Measurements from ENCODE around the gene LIMCH1. TPM values are rescaled to one million over a fixed set of nuclear protein-coding genes. Genes with fewer than 3 reads are reported as not detected.

Gene LIMCH1
- total RNA-seq, 1 experiment from 2014 or later = 3.3 TPM

DNA sequence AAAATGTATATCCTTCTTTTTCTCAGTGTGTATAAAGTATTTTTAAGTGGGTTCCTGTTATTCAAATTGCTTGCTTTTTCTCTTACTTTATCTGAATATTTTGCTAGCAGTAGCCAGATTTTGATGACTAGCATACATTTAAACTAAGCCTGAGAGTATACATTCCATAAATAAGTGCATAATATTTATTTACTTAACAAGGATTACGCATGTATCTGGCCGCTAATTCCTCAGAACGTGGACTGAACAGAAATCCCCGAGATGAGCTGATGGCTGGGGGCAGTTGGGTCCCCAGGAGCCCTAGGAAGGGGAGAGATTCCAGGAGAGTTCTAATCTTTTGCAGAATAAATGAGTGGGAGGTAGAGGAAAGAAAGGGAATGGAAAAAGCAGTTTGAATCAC, 119.6 kb downstream of the LIMCH1 start:
- Histone ChIP-seq H3K9me3 (ENCODE audit: control insufficient read depth, low read depth, low read length) (no peaks in the 10 kb centered on the region), H3K14ac (ENCODE audit: insufficient read depth, low read length) (no peak overlapping the region), H3K27ac (ENCODE audit: insufficient read length, low read depth, low read length) (no peak overlapping the region), H2BK20ac (ENCODE audit: low read depth, low read length, poor library complexity, severe bottlenecking) (no peak overlapping the region), H3K23ac (ENCODE audit: insufficient read length, low read depth, low read length) (no peak overlapping the region), H2BK12ac (ENCODE audit: insufficient read length, low read depth, low read length) (no peak overlapping the region), H3K56ac (ENCODE audit: insufficient read length, low read depth, low read length) (no peak overlapping the region), H3K27me3 (ENCODE audit: insufficient read depth, low read length) (no peaks in the 10 kb centered on the region), H2AFZ (ENCODE audit: low read length) (no peak overlapping the region), H3K9ac (ENCODE audit: extremely low read depth, insufficient read length, low read length) (no peak overlapping the region), H3T11ph (ENCODE audit: low read length) (no peak overlapping the region), H3K4me2 (ENCODE audit: insufficient read depth, insufficient read length, low read length) (no peak overlapping the region), H2BK5ac (ENCODE audit: insufficient read length, low read length) (no peak overlapping the region), H3K4me1 (ENCODE audit: insufficient read depth, low read length) (no peaks in the 10 kb centered on the region), H3K79me1 (ENCODE audit: insufficient read depth, low read depth, low read length, poor library complexity, severe bottlenecking) (no peaks in the 10 kb centered on the region), H3K18ac (ENCODE audit: insufficient read length, low read depth, low read length) (no peak overlapping the region), H3K23me2 (ENCODE audit: insufficient read length, low read depth, low read length, poor library complexity, severe bottlenecking) (no peaks in the 10 kb centered on the region), H4K20me1 (ENCODE audit: control insufficient read depth, insufficient read depth, insufficient read length) (no peaks in the 10 kb centered on the region), H4K91ac (ENCODE audit: insufficient read length, low read depth, low read length) (no peak overlapping the region), H2BK15ac (ENCODE audit: low read depth, low read length) (no peak overlapping the region), H2BK120ac (ENCODE audit: low read depth, low read length, poor library complexity, severe bottlenecking) (no peak overlapping the region), H4K8ac (replicated peaks; ENCODE audit: insufficient read length, low read depth, low read length) (no peak overlapping the region), H3K4ac (ENCODE audit: low read depth, low read length) (no peak overlapping the region), H4K5ac (ENCODE audit: insufficient read length, low read depth, low read length) (no peak overlapping the region), H3K79me2 (ENCODE audit: insufficient read depth, low read length) (no peaks in the 10 kb centered on the region), H2AK5ac (ENCODE audit: insufficient read length, low read length) (no peak overlapping the region)
- Mint-ChIP-seq H3K9me3 (no peaks in the 10 kb centered on the region), H3K4me3 (no peak overlapping the region), H3K36me3 (ENCODE audit: insufficient read depth in 1 of 3, low read depth in 3 of 3) (no peaks in the 10 kb centered on the region), H3K27ac (no peak overlapping the region), H3K4me1 (peaks cover 4 to 7% of the 10 kb centered on the region in 2 experiments; a peak in 3 of 4 replicates), H3K27me3 (ENCODE audit: low read depth) (no peaks in the 10 kb centered on the region)
- TF ChIP-seq, protein P1, sequence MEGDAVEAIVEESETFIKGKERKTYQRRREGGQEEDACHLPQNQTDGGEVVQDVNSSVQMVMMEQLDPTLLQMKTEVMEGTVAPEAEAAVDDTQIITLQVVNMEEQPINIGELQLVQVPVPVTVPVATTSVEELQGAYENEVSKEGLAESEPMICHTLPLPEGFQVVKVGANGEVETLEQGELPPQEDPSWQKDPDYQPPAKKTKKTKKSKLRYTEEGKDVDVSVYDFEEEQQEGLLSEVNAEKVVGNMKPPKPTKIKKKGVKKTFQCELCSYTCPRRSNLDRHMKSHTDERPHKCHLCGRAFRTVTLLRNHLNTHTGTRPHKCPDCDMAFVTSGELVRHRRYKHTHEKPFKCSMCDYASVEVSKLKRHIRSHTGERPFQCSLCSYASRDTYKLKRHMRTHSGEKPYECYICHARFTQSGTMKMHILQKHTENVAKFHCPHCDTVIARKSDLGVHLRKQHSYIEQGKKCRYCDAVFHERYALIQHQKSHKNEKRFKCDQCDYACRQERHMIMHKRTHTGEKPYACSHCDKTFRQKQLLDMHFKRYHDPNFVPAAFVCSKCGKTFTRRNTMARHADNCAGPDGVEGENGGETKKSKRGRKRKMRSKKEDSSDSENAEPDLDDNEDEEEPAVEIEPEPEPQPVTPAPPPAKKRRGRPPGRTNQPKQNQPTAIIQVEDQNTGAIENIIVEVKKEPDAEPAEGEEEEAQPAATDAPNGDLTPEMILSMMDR (conservative IDR thresholded peaks at IDR 0.05) = no peak
- DNase-seq = no peak
- no CpG with 5 or more reads among the region's 4 CpGs for WGBS (ENCODE audit: extremely low coverage, insufficient read length, low lambda C conversion rate)
